HepG2 (cell line): ENCODE data around the gene GORASP2. TPM values are rescaled to one million over a fixed set of nuclear protein-coding genes. Genes with fewer than 3 reads are reported as not detected.

Source experiments
- ATAC-seq: fragments of 200-7000 bp; cut with Tn5 transposase; 3 replicates; pipeline ENCODE4 v1.9.1; 2020; ENCODE audit warnings: mild to moderate bottlenecking, moderate library complexity
- BruUV-seq: library from RNA; stranded (reverse); fragments of 400-500 nt; replicated peaks from 2 replicates; lab custom pipeline; 2021; lab: Mats Ljungman, UMichigan
- CTCF ChIA-PET: fragments of 300-600 bp; formaldehyde crosslinking; extraction: SDS; loops from one replicate; lab custom pipeline; 2021; ENCODE audit warnings: low total read pairs, inconsistent platforms, low intra/inter-chr PET ratio; lab: Yijun Ruan, JAX
- POLR2A ChIA-PET: fragments of 350-600 bp; sonication (Branson Sonifier 250); formaldehyde crosslinking; loops from one replicate; lab custom pipeline; 2020; ENCODE audit warnings: antibody characterized with exemption, inconsistent platforms; lab: Yijun Ruan, JAX
- DNase-seq: peaks from one replicate; pipeline ENCODE4 v3.0.0-alpha.2; 2015; ENCODE audit warnings: low spot score
- FAIRE-seq: peaks from 3 replicates; lab custom pipeline; 2011; peaks lifted over from hg19 to GRCh38; lab: Jason Lieb, UNC
- H2AFZ ChIP-seq: one replicate; pipeline ENCODE4 v1.6.1; 2011; ENCODE audit warnings: low read length, inconsistent platforms
- H3K27ac ChIP-seq: fragments of 300-600 bp; 3 replicates; pipeline ENCODE4 v1.8.0; 2011; ENCODE audit warnings: mixed run types, mild to moderate bottlenecking, mixed read lengths, low read length, inconsistent platforms; ENCODE audit not compliant: insufficient read depth; ENCODE audit errors: extremely low read length
- H3K27me3 ChIP-seq, 2 experiments: fragments of 200-600 bp in 1 of 2; 2 replicates in 1 of 2; 3 replicates in 1 of 2; pipeline versions ENCODE4 v1.6.0 to v1.8.0; 2011; ENCODE audit warnings: low read length in 2 of 2, mild to moderate bottlenecking in 2 of 2, moderate library complexity in 2 of 2, inconsistent platforms in 1 of 2; ENCODE audit not compliant: insufficient read depth in 2 of 2, control insufficient read depth in 1 of 2
- H3K36me3 ChIP-seq, 2 experiments: fragments of 200-600 bp in 1 of 2; replicated peaks in 1 of 2; 2 replicates in 1 of 2; 3 replicates in 1 of 2; pipeline versions ENCODE4 v1.5.1 to v1.8.0; 2011; ENCODE audit warnings: low read length in 2 of 2, inconsistent platforms in 1 of 2; ENCODE audit not compliant: insufficient read depth in 2 of 2, control insufficient read depth in 1 of 2
- H3K4me1 ChIP-seq: 2 replicates; pipeline ENCODE4 v1.5.1; 2012; ENCODE audit warnings: low read length, inconsistent platforms; ENCODE audit not compliant: insufficient read depth
- H3K4me2 ChIP-seq: 2 replicates; pipeline ENCODE4 v1.6.0; 2011; ENCODE audit warnings: low read depth, low read length, inconsistent platforms
- H3K4me3 ChIP-seq, 3 experiments: fragments of 200-600 bp in 1 of 3; sonication (generic), shearing (Covaris generic) in 1 of 3; replicated peaks in 1 of 3; 2 replicates each; pipeline ENCODE4 v1.5.1; 2011 to 2016; ENCODE audit warnings: low read length in 3 of 3, inconsistent platforms in 2 of 3, low read depth in 2 of 3, mild to moderate bottlenecking in 2 of 3, control low read depth in 1 of 3, mixed read lengths in 1 of 3; ENCODE audit not compliant: insufficient read depth in 1 of 3
- H3K79me2 ChIP-seq: one replicate; pipeline ENCODE4 v1.6.1; 2011; ENCODE audit warnings: low read length, inconsistent platforms; ENCODE audit not compliant: insufficient read depth
- H3K9ac ChIP-seq: 2 replicates; pipeline ENCODE4 v1.6.0; 2011; ENCODE audit warnings: mild to moderate bottlenecking, low read depth, low read length, inconsistent platforms; ENCODE audit not compliant: insufficient read depth
- H3K9me3 ChIP-seq: 2 replicates; pipeline ENCODE4 v1.5.1; 2012; ENCODE audit warnings: mild to moderate bottlenecking, low read length
- H4K20me1 ChIP-seq: 2 replicates; pipeline ENCODE4 v1.6.0; 2011; ENCODE audit warnings: inconsistent platforms, mild to moderate bottlenecking, low read length, moderate library complexity; ENCODE audit not compliant: insufficient read depth
- CAMTA2 ChIP-seq: sonication (generic); formaldehyde crosslinking; IDR thresholded peaks from 2 replicates; pipeline ENCODE4 v1.4.0; 2020; ENCODE audit warnings: mild to moderate bottlenecking, missing genetic modification reagents, borderline replicate concordance
- CCDC6 ChIP-seq: sonication (generic); formaldehyde crosslinking; IDR thresholded peaks from 2 replicates; pipeline ENCODE4 v1.8.1; 2022; ENCODE audit warnings: mild to moderate bottlenecking, missing genetic modification reagents, moderate library complexity
- CEBPG ChIP-seq: IDR thresholded peaks from 2 replicates; pipeline ENCODE4 v1.6.1; 2016
- ELF4 ChIP-seq: sonication (generic); formaldehyde crosslinking; IDR thresholded peaks from 2 replicates; pipeline ENCODE4 v1.5.0; 2020; ENCODE audit warnings: missing genetic modification reagents, mild to moderate bottlenecking, moderate library complexity, borderline replicate concordance
- GTF3A ChIP-seq: sonication (generic); formaldehyde crosslinking; conservative IDR thresholded peaks from 2 replicates; pipeline ENCODE4 v1.4.0; 2020; ENCODE audit warnings: mild to moderate bottlenecking, missing genetic modification reagents
- MXI1 ChIP-seq: IDR thresholded peaks from 3 replicates; pipeline ENCODE4 v1.6.1; 2012; ENCODE audit warnings: low read depth, low read length, inconsistent platforms, borderline replicate concordance
- NFYB ChIP-seq: sonication (generic); formaldehyde crosslinking; IDR thresholded peaks from 2 replicates; pipeline ENCODE4 v1.4.0; 2020; ENCODE audit warnings: missing genetic modification reagents
- RFX1 ChIP-seq: fragments of 450-650 bp; IDR thresholded peaks from 2 replicates; pipeline ENCODE4 v1.6.1; 2017
- RFXANK ChIP-seq: IDR thresholded peaks from 2 replicates; pipeline ENCODE4 v1.6.1; 2016
- SNAI1 ChIP-seq: sonication (generic); formaldehyde crosslinking; IDR thresholded peaks from 2 replicates; pipeline ENCODE4 v1.5.0; 2020; ENCODE audit warnings: mild to moderate bottlenecking, missing genetic modification reagents, borderline replicate concordance
- SRF ChIP-seq: IDR thresholded peaks from 2 replicates; pipeline ENCODE4 v1.6.1; 2011; ENCODE audit warnings: mild to moderate bottlenecking, low read depth, low read length, moderate library complexity
- SRY ChIP-seq: sonication (generic); formaldehyde crosslinking; IDR thresholded peaks from 2 replicates; pipeline ENCODE4 v1.8.0; 2022; ENCODE audit warnings: mild to moderate bottlenecking, missing genetic modification reagents
- TCF12 ChIP-seq, 2 experiments: fragments of 450-650 bp in 1 of 2; sonication (generic) in 1 of 2; formaldehyde crosslinking in 1 of 2; IDR thresholded peaks; 2 replicates each; pipeline versions ENCODE4 v1.6.1 to v1.8.0; 2017 to 2022; ENCODE audit warnings: antibody characterized with exemption in 1 of 2, mild to moderate bottlenecking in 1 of 2, missing genetic modification reagents in 1 of 2, moderate library complexity in 1 of 2
- XBP1 ChIP-seq: sonication (generic); formaldehyde crosslinking; IDR thresholded peaks from 2 replicates; pipeline ENCODE4 v1.5.0; 2020; ENCODE audit warnings: missing genetic modification reagents
- ZBED4 ChIP-seq: sonication (generic); formaldehyde crosslinking; IDR thresholded peaks from 2 replicates; pipeline ENCODE4 v1.4.0; 2020; ENCODE audit warnings: missing genetic modification reagents, borderline replicate concordance
- ZFP36L2 ChIP-seq: sonication (generic); formaldehyde crosslinking; IDR thresholded peaks from 2 replicates; pipeline ENCODE4 v1.4.0; 2020; ENCODE audit warnings: missing genetic modification reagents
- ZNF12 ChIP-seq: sonication (generic); formaldehyde crosslinking; IDR thresholded peaks from 2 replicates; pipeline ENCODE4 v1.5.0; 2020; ENCODE audit warnings: missing genetic modification reagents
- ZNF460 ChIP-seq: sonication (generic); formaldehyde crosslinking; IDR thresholded peaks from 2 replicates; pipeline ENCODE4 v1.5.1; 2020; ENCODE audit warnings: missing genetic modification reagents, mild to moderate bottlenecking, borderline replicate concordance
- ZNF576 ChIP-seq: sonication (generic); formaldehyde crosslinking; IDR thresholded peaks from 2 replicates; pipeline ENCODE4 v1.4.0; 2020; ENCODE audit warnings: mild to moderate bottlenecking, missing genetic modification reagents
- ZNF850 ChIP-seq: sonication (generic); formaldehyde crosslinking; conservative IDR thresholded peaks from 2 replicates; pipeline ENCODE4 v1.9.0; 2021; ENCODE audit warnings: mild to moderate bottlenecking, missing genetic modification reagents
- WGBS: methylation state at CpG from one replicate; pipeline ENCODE4 v1.1.6; 2017; ENCODE audit warnings: low lambda C conversion rate; 5-methylcytosine and 5-hydroxymethylcytosine counted together
- in situ Hi-C: cut with HindIII; loops from 2 replicates; pipeline ENCODE4 v1.10.0; 2017; ENCODE audit warnings: low pct_unique_long_range_greater_than_20kb; ENCODE audit not compliant: extremely low pct_ligation_motif_present
- intact Hi-C: fragments of 100-400 bp; cut with micrococcal nuclease; formaldehyde crosslinking; loops from one replicate; pipeline ENCODE4 v1.10.0; 2022; ENCODE audit not compliant: unreplicated experiment
- polyA plus RNA-seq, 8 experiments: library from polyadenylated mRNA; depleted of rRNA in 3 of 8; stranded (reverse) in 7 of 8; unstranded in 1 of 8; fragments of >200 nt; fragmentation: Illumina TruSeq in 4 of 8; extraction: Trizol in 4 of 8; gene quantifications; 2 replicates each; pipeline versions ENCODE4 v1.2.1 to v1.2.3, GENCODE V29; 2011 to 2016; ENCODE audit warnings: low read depth in 4 of 8, missing spikeins in 1 of 8, mixed read lengths in 1 of 8; ENCODE audit not compliant: insufficient read depth in 1 of 8
- total RNA-seq, 5 experiments: library from RNA; depleted of rRNA; stranded (reverse); fragments of >200 nt; fragmentation: Illumina TruSeq; extraction: Trizol; gene quantifications; 2 replicates each; pipeline ENCODE4 v1.2.3, GENCODE V29; 2016; ENCODE audit warnings: low read depth in 1 of 5

Gene GORASP2
- total and polyA plus RNA-seq, 2 of the 13 experiments (the other 11 are each of a cell fraction or from before 2014, with no cell fraction given), result 103 to 239 TPM

GRCh38 chr2:170929686-170930050, 615 bp downstream of the GORASP2 start (continued):
- TF ChIP-seq ZNF460 (CRISPR knock-in tag) (no peak), ZFP36L2 (no peak), ZNF850 (no peak), TCF12 (IDR thresholded peaks at IDR 0.05) (no peak), TCF12 (CRISPR knock-in tag; IDR thresholded peaks at IDR 0.05) (no peak), ELF4 (CRISPR knock-in tag) (0 out of 2 replicates have a peak, but pooled peaks have one; percentile 7), SNAI1 (CRISPR knock-in tag) (0 out of 2 replicates have a peak, but pooled peaks have one; percentile 27)

GRCh38 chr2:170930131-170930990, 1.3 kb downstream of the GORASP2 start:
- Histone ChIP-seq H3K36me3 (peaks cover 3 to 7% of the 10 kb centered on the region in 2 experiments; a peak in 1 of 5 replicates), H4K20me1 (peaks cover 56% of the 10 kb centered on the region), H2AFZ (no peak overlapping the region), H3K4me1 (peaks cover 59% of the 10 kb centered on the region), H3K9me3 (no peaks in the 10 kb centered on the region), H3K27ac (peak overlapping the region; percentile 94), H3K9ac (peak overlapping the region; percentile 100), H3K4me2 (peak overlapping the region; percentile 91), H3K4me3 (peak overlapping the region; percentile 83 to 97 (median 92)), H3K79me2 (peaks cover 77% of the 10 kb centered on the region), H3K27me3 (no peaks in the 10 kb centered on the region; a peak in 1 of 5 replicates)
- ATAC-seq, result peak; percentile 31
- no peak for FAIRE-seq
- intact Hi-C loops, result loop anchor here (5.0 kb wide), 1 partner anchor 37 kb away; no protein-coding TSS in a partner anchor
- ChIA-PET CTCF (interaction anchor here (2.0 kb wide), 1 partner anchor 43 kb away, joined by 4 read pairs; no protein-coding TSS in a partner anchor), POLR2A (interaction anchor here (0.7 to 3.1 kb wide), 7 partner anchors 9 to 504 kb away, joined by 3 to 39 read pairs (median 6); partner anchors contain the start of genes DCAF17, METTL8 and SP5)
- TSS peak; percentile 53 for BruUV-seq
- DNase-seq, result peak; percentile 82
- WGBS, result under 1% methylated on average over 15 of the region's 15 CpGs
- in situ Hi-C loops, result no loop called here
- TF ChIP-seq GTF3A (CRISPR knock-in tag) (no peak), ZNF576 (CRISPR knock-in tag) (no peak), CCDC6 (CRISPR knock-in tag) (peak; percentile 43; the same call in 1 of the 2 replicates), XBP1 (CRISPR knock-in tag) (no peak), CEBPG (peak; percentile 38; the same call in 1 of the 2 replicates), SRY (CRISPR knock-in tag) (no peak; the same call in 1 of the 2 replicates), ZNF12 (CRISPR knock-in tag) (no peak), ZBED4 (CRISPR knock-in tag) (no peak), RFXANK (CRISPR knock-in tag) (no peak), CAMTA2 (CRISPR knock-in tag) (no peak), SRF (peak; percentile 69; the same call in 1 of the 2 replicates), MXI1 (peak; percentile 38; the same call in 1 of the 3 replicates), NFYB (no peak), RFX1 (no peak)
